SK-N-SH treated with all-trans-retinoic acid at 6 μM for 48 hours (cell line): ENCODE results near the gene RARS2.

Source experiments
- ATAC-seq: fragments of 200-7000 bp; cut with Tn5 transposase; 3 replicates; pipeline ENCODE4 v1.9.1; 2020; ENCODE audit warnings: mild to moderate bottlenecking, moderate library complexity
- ARNTL ChIP-seq: fragments of 450-650 bp; formaldehyde crosslinking; IDR thresholded peaks from 2 replicates; pipeline ENCODE4 v1.5.0; 2020; ENCODE audit warnings: low read depth, mild to moderate bottlenecking, moderate library complexity, borderline replicate concordance
- BACH2 ChIP-seq: fragments of 250-450 bp; sonication (Bioruptor Pico); IDR thresholded peaks from 2 replicates; pipeline ENCODE4 v1.9.0; 2021; ENCODE audit warnings: mild to moderate bottlenecking, borderline replicate concordance
- CREB5 ChIP-seq: fragments of 250-450 bp; sonication (Bioruptor Pico); IDR thresholded peaks from 2 replicates; pipeline ENCODE4 v1.5.1; 2020; ENCODE audit warnings: low read depth, mild to moderate bottlenecking, moderate library complexity
- CSDC2 ChIP-seq: fragments of 250-450 bp; sonication (Bioruptor Pico); IDR thresholded peaks from 2 replicates; pipeline ENCODE4 v1.5.0; 2020; ENCODE audit warnings: mild to moderate bottlenecking, moderate library complexity
- CSRNP3 ChIP-seq: fragments of 250-450 bp; sonication (Bioruptor Pico); IDR thresholded peaks from 2 replicates; pipeline ENCODE4 v1.5.1; 2021; ENCODE audit warnings: mild to moderate bottlenecking, moderate library complexity
- ESRRG ChIP-seq: fragments of 250-450 bp; sonication (Bioruptor Pico); IDR thresholded peaks from 2 replicates; pipeline ENCODE4 v1.6.1; 2021; ENCODE audit warnings: mild to moderate bottlenecking
- GLIS3 ChIP-seq: fragments of 250-450 bp; sonication (Bioruptor Pico); IDR thresholded peaks from 2 replicates; pipeline ENCODE4 v1.5.0; 2020; ENCODE audit warnings: mild to moderate bottlenecking, moderate library complexity
- ISL1 ChIP-seq: fragments of 250-450 bp; sonication (Bioruptor Pico); IDR thresholded peaks from 2 replicates; pipeline ENCODE4 v2.1.2; 2022; ENCODE audit warnings: mild to moderate bottlenecking, moderate library complexity
- OSR1 ChIP-seq: fragments of 250-450 bp; sonication (Bioruptor Pico); IDR thresholded peaks from 2 replicates; pipeline ENCODE4 v1.8.0; 2022; ENCODE audit warnings: moderate library complexity, mild to moderate bottlenecking, inconsistent platforms
- PATZ1 ChIP-seq: fragments of 250-450 bp; sonication (Bioruptor Pico); IDR thresholded peaks from 2 replicates; pipeline ENCODE4 v1.8.0; 2020; ENCODE audit warnings: mild to moderate bottlenecking, moderate library complexity, borderline replicate concordance
- POU6F1 ChIP-seq: fragments of 250-450 bp; sonication (Bioruptor Pico); IDR thresholded peaks from 2 replicates; pipeline ENCODE4 v1.8.0; 2021; ENCODE audit warnings: low read depth, mild to moderate bottlenecking, moderate library complexity, borderline replicate concordance
- PPARA ChIP-seq: fragments of 250-450 bp; sonication (Bioruptor Pico); IDR thresholded peaks from 2 replicates; pipeline ENCODE4 v1.5.0; 2020; ENCODE audit warnings: mild to moderate bottlenecking, borderline replicate concordance
- RARB ChIP-seq: fragments of 250-450 bp; sonication (Bioruptor Pico); IDR thresholded peaks from 2 replicates; pipeline ENCODE4 v1.8.0; 2021; ENCODE audit warnings: mild to moderate bottlenecking, moderate library complexity
- SNAI2 ChIP-seq: fragments of 250-450 bp; sonication (Bioruptor Pico); IDR thresholded peaks from 2 replicates; pipeline ENCODE4 v1.5.0; 2020; ENCODE audit warnings: mild to moderate bottlenecking, moderate library complexity
- TCF4 ChIP-seq: fragments of 250-450 bp; sonication (Bioruptor Pico); IDR thresholded peaks from 2 replicates; pipeline ENCODE4 v1.8.0; 2021; ENCODE audit warnings: mild to moderate bottlenecking, moderate library complexity, borderline replicate concordance
- TOX ChIP-seq: fragments of 250-450 bp; sonication (Bioruptor Pico); IDR thresholded peaks from 2 replicates; pipeline ENCODE4 v1.8.0; 2021; ENCODE audit warnings: mild to moderate bottlenecking, moderate library complexity, borderline replicate concordance
- TSHZ2 ChIP-seq: fragments of 250-450 bp; sonication (Bioruptor Pico); IDR thresholded peaks from 2 replicates; pipeline ENCODE4 v1.5.0; 2020; ENCODE audit warnings: mild to moderate bottlenecking, moderate library complexity
- ZC3H10 ChIP-seq: fragments of 250-450 bp; sonication (Bioruptor Pico); IDR thresholded peaks from 2 replicates; pipeline ENCODE4 v1.5.1; 2021; ENCODE audit warnings: mild to moderate bottlenecking, moderate library complexity
- ZFP3 ChIP-seq: fragments of 250-450 bp; sonication (Bioruptor Pico); IDR thresholded peaks from 2 replicates; pipeline ENCODE4 v1.5.0; 2020; ENCODE audit warnings: mild to moderate bottlenecking, moderate library complexity
- ZFP30 ChIP-seq: fragments of 450-650 bp; formaldehyde crosslinking; IDR thresholded peaks from 2 replicates; pipeline ENCODE4 v1.5.0; 2022; ENCODE audit warnings: mild to moderate bottlenecking, moderate library complexity
- ZNF565 ChIP-seq: fragments of 450-650 bp; formaldehyde crosslinking; conservative IDR thresholded peaks from 2 replicates; pipeline ENCODE4 v1.5.0; 2020; ENCODE audit warnings: low read depth, mild to moderate bottlenecking, moderate library complexity
- ZNF70 ChIP-seq: fragments of 450-650 bp; formaldehyde crosslinking; IDR thresholded peaks from 2 replicates; pipeline ENCODE4 v1.5.0; 2020; ENCODE audit warnings: mild to moderate bottlenecking, moderate library complexity
- ZNF8 ChIP-seq: fragments of 450-650 bp; formaldehyde crosslinking; IDR thresholded peaks from 2 replicates; pipeline ENCODE4 v1.5.0; 2020; ENCODE audit warnings: mild to moderate bottlenecking, moderate library complexity

RARS2 gene

GRCh38 chr6:87541041-87541440 lies 48.7 kb downstream of the RARS2 start:
- TF ChIP-seq ZNF8 (CRISPR knock-in tag) (no peak), RARB (CRISPR knock-in tag) (no peak), CREB5 (CRISPR knock-in tag) (no peak), TSHZ2 (CRISPR knock-in tag) (no peak), ZFP3 (CRISPR knock-in tag) (no peak), PPARA (CRISPR knock-in tag) (no peak), CSDC2 (CRISPR knock-in tag) (no peak), TCF4 (CRISPR knock-in tag) (no peak), GLIS3 (CRISPR knock-in tag) (no peak), ISL1 (CRISPR knock-in tag) (no peak), TOX (CRISPR knock-in tag) (no peak), SNAI2 (CRISPR knock-in tag) (no peak), ZFP30 (CRISPR knock-in tag) (no peak), ARNTL (CRISPR knock-in tag) (no peak), ESRRG (CRISPR knock-in tag) (no peak), ZNF565 (CRISPR knock-in tag) (no peak), OSR1 (CRISPR knock-in tag) (no peak), ZNF70 (CRISPR knock-in tag) (no peak), ZC3H10 (CRISPR knock-in tag) (no peak), CSRNP3 (CRISPR knock-in tag) (no peak)
- TF ChIP-seq, all 23 proteins: peak for 0
- ATAC-seq, result no peak

GRCh38 chr6:87540539-87540938 lies 49.2 kb downstream of the RARS2 start:
- TF ChIP-seq SNAI2 (CRISPR knock-in tag) (no peak), ZNF8 (CRISPR knock-in tag) (no peak), RARB (CRISPR knock-in tag) (no peak), CSDC2 (CRISPR knock-in tag) (no peak), TOX (CRISPR knock-in tag) (no peak), TSHZ2 (CRISPR knock-in tag) (no peak), PATZ1 (CRISPR knock-in tag) (no peak), CREB5 (CRISPR knock-in tag) (no peak), ZFP30 (CRISPR knock-in tag) (no peak), GLIS3 (CRISPR knock-in tag) (no peak), BACH2 (CRISPR knock-in tag) (no peak), ZFP3 (CRISPR knock-in tag) (no peak), ARNTL (CRISPR knock-in tag) (no peak), POU6F1 (CRISPR knock-in tag) (no peak)
- ATAC-seq, result no peak
